HG02885 (cell line): ENCODE data around the gene UHRF1.
"Not testable (repeated sequence)": the region's sequence is repeated elsewhere in the genome, so short reads cannot be mapped to it uniquely, and the experiment has no call there.

ENCODE experiments used
- ATAC-seq: cut with Tn5 transposase; IDR thresholded peaks from one replicate; pipeline ENCODE4 v1.9.1; 2021; ENCODE audit warnings: mild to moderate bottlenecking; ENCODE audit not compliant: unreplicated experiment, poor library complexity

The UHRF1 gene

GRCh38 chr19:4969772-4970531, 60.7 kb downstream of the UHRF1 start:
- ATAC-seq: no peak

GRCh38 chr19:4970558-4971423, 61.5 kb downstream of the UHRF1 start:
- ATAC-seq: no peak

- no peak for ATAC-seq
Measured at GRCh38 chr19:4971424-4971793, 62.1 kb downstream of the UHRF1 start.

- no peak for ATAC-seq
Measured at GRCh38 chr19:4971816-4972495, 62.7 kb downstream of the UHRF1 start.

GRCh38 chr19:4972509-4973230, 63.4 kb downstream of the UHRF1 start:
- ATAC-seq: no peak

- no peak for ATAC-seq
Measured at GRCh38 chr19:4974880-4975469, 65.7 kb downstream of the UHRF1 start.

- ATAC-seq: not testable (repeated sequence)
Measured at GRCh38 chr19:4975601-4976000, 66.3 kb downstream of the UHRF1 start.

GRCh38 chr19:4976401-4977298, 67.3 kb downstream of the UHRF1 start:
- ATAC-seq: no peak

GRCh38 chr19:4977299-4978174, 68.2 kb downstream of the UHRF1 start:
- ATAC-seq: no peak

GRCh38 chr19:4979211-4979807, 70.0 kb downstream of the UHRF1 start:
- ATAC-seq: no peak

GRCh38 chr19:4980067-4980466, 70.8 kb downstream of the UHRF1 start:
- ATAC-seq: no peak

- no peak for ATAC-seq
Measured at GRCh38 chr19:4980838-4981680, 71.8 kb downstream of the UHRF1 start.

GRCh38 chr19:4981681-4981958, 72.3 kb downstream of the UHRF1 start:
- no peak for ATAC-seq

GRCh38 chr19:4983346-4984105, 74.2 kb downstream of the UHRF1 start:
- ATAC-seq: no peak

- ATAC-seq: no peak
Measured at GRCh38 chr19:4984106-4984380, 74.7 kb downstream of the UHRF1 start.

GRCh38 chr19:4984438-4984990, 75.2 kb downstream of the UHRF1 start:
- ATAC-seq: no peak
